Sigmoid colon (tissue), 7 donors: ENCODE results near the gene NCKAP5. TPM values are rescaled to one million over a fixed set of nuclear protein-coding genes. Genes with fewer than 3 reads are reported as not detected.

Experiments used
- DNase-seq: peaks from one replicate; pipeline ENCODE4 v3.0.0-alpha.2; 2019
- H3K27ac ChIP-seq, 4 donors: fragments of 200-600 bp; sonication (generic); one replicate each; pipeline ENCODE4 v1.5.1; 2016 to 2019; ENCODE audit warnings: mild to moderate bottlenecking in 1 of 4
- H3K27me3 ChIP-seq, 3 donors: fragments of 200-600 bp; sonication (generic); one replicate each; pipeline ENCODE4 v1.5.1; 2019; ENCODE audit warnings: mild to moderate bottlenecking in 1 of 3
- H3K36me3 ChIP-seq, 4 donors: fragments of 200-600 bp; sonication (generic); one replicate each; pipeline ENCODE4 v1.5.1; 2016 to 2019
- H3K4me1 ChIP-seq, 4 donors: fragments of 200-600 bp; sonication (generic); one replicate each; pipeline ENCODE4 v1.5.1; 2017 to 2019
- H3K4me3 ChIP-seq, 4 donors: fragments of 200-600 bp; sonication (generic); one replicate each; pipeline ENCODE4 v1.5.1; 2017 to 2019; ENCODE audit warnings: mild to moderate bottlenecking in 2 of 4, moderate library complexity in 1 of 4
- H3K9me3 ChIP-seq, 4 donors: fragments of 200-600 bp in 3 of 4; sonication (generic) in 3 of 4; one replicate each; pipeline versions ENCODE4 v1.5.1 to v1.6.1; 2013 to 2019
- EP300 ChIP-seq, 4 donors: sonication (generic); formaldehyde crosslinking; IDR thresholded peaks; one replicate each; pipeline ENCODE4 v1.6.1; 2017; ENCODE audit warnings: antibody characterized with exemption in 4 of 4
- POLR2A ChIP-seq, 2 donors: fragments of 450-650 bp; IDR thresholded peaks; one replicate each; pipeline ENCODE4 v1.6.1; 2016; ENCODE audit warnings: antibody characterized with exemption in 2 of 2, mild to moderate bottlenecking in 2 of 2, moderate library complexity in 2 of 2
- POLR2AphosphoS5 ChIP-seq, 4 donors: sonication (generic); formaldehyde crosslinking; IDR thresholded peaks; one replicate each; pipeline ENCODE4 v1.6.1; 2017; ENCODE audit warnings: antibody characterized with exemption in 4 of 4
- WGBS, 2 donors: extraction: QIAGEN DNeasy Blood & Tissue Kit; methylation state at CpG; one replicate each; pipeline ENCODE4 v1.1.7; 2013; 5-methylcytosine and 5-hydroxymethylcytosine counted together
- intact Hi-C: fragments of 100-400 bp; cut with DNase I; formaldehyde crosslinking; loops from one replicate; pipeline ENCODE4 v1.15.1; 2023
- polyA plus RNA-seq, 3 donors: library from polyadenylated mRNA; stranded (reverse); fragments of 200-250 nt; gene quantifications; one replicate each; pipeline ENCODE4 v1.2.3, GENCODE V29; 2013
- total RNA-seq, 4 donors: library from RNA; depleted of rRNA; stranded (reverse); fragments of >200 nt; gene quantifications; one replicate each; pipeline ENCODE4 v1.1.0, GENCODE V29; 2016
- TF ChIP-seq, protein P1 (sequence below), 4 experiments: fragments of 450-650 bp in 3 of 4; fragments of 200-600 bp in 1 of 4; IDR thresholded peaks; one replicate each; pipeline ENCODE4 v1.5.1; 2016 to 2019; ENCODE audit warnings: antibody characterized with exemption in 4 of 4, mild to moderate bottlenecking in 3 of 4, moderate library complexity in 2 of 4
- donor health status: healthy with polysubstance abuse.
- donor health status: Bipolar disorder and iron deficiency.
- donor health status: healthy.

NCKAP5 gene
- total and polyA plus RNA-seq, 7 donors, result under 0.01 to 3.7 (median 0.60) TPM

DNA sequence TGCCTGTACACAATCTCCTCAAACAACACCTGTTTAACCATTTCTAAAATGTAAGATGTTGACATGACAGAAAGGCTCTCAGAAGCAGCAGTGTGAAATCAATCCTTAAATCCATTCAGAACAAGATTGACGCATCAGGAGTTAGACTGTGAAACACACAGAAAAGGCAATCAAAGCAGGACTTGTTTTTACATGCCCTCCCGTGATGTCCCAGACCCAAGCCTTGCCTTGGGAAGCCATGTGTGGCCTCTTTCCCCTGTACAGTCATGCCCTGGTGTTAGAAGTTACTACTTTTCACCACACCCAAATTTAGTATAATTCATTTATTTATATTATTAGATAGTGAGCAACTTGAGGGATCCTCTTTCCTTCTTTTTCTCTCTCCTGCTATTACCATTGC lies 115.7 kb downstream of the NCKAP5 start:
- Histone ChIP-seq H3K27ac (no peak overlapping the region), H3K9me3 (no peaks in the 10 kb centered on the region), H3K36me3 (no peaks in the 10 kb centered on the region), H3K4me3 (no peak overlapping the region), H3K4me1 (no peaks in the 10 kb centered on the region), H3K27me3 (no peaks in the 10 kb centered on the region)
- 94 to 96% methylated on average over 2 of the region's 2 CpGs for WGBS, 2 donors
- DNase-seq, result no peak
- TF ChIP-seq, protein P1, sequence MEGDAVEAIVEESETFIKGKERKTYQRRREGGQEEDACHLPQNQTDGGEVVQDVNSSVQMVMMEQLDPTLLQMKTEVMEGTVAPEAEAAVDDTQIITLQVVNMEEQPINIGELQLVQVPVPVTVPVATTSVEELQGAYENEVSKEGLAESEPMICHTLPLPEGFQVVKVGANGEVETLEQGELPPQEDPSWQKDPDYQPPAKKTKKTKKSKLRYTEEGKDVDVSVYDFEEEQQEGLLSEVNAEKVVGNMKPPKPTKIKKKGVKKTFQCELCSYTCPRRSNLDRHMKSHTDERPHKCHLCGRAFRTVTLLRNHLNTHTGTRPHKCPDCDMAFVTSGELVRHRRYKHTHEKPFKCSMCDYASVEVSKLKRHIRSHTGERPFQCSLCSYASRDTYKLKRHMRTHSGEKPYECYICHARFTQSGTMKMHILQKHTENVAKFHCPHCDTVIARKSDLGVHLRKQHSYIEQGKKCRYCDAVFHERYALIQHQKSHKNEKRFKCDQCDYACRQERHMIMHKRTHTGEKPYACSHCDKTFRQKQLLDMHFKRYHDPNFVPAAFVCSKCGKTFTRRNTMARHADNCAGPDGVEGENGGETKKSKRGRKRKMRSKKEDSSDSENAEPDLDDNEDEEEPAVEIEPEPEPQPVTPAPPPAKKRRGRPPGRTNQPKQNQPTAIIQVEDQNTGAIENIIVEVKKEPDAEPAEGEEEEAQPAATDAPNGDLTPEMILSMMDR (IDR thresholded peaks at IDR 0.05), result no peak
- no peak for TF ChIP-seq EP300 (IDR thresholded peaks at IDR 0.05)
- no peak for TF ChIP-seq POLR2A (IDR thresholded peaks at IDR 0.05)
- TF ChIP-seq POLR2AphosphoS5 (IDR thresholded peaks at IDR 0.05), result no peak
- intact Hi-C loops, result no loop called here

DNA sequence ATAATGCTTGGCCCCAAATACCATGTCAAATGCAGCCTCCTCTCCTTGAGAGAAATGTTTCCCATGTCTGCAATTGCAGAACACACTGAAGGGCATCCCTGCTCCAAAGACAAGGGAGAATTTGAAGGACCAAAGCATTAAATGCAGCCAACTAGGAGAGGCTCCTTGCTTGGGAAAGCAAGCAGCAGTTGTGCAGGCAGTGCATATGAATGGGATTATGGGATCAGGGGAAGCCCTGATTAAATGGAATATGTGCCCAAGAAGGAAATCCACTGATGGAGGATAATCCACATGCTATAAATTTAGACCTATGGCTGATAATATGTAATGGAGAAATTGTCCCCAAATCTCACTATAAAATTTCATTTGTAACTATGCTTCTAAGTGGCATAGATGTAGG lies 116.1 kb downstream of the NCKAP5 start:
- Histone ChIP-seq H3K4me3 (no peak overlapping the region), H3K27me3 (no peaks in the 10 kb centered on the region), H3K36me3 (no peaks in the 10 kb centered on the region), H3K9me3 (no peaks in the 10 kb centered on the region), H3K4me1 (no peaks in the 10 kb centered on the region), H3K27ac (no peak overlapping the region)
- intact Hi-C loops, result no loop called here
- no peak for DNase-seq
- TF ChIP-seq POLR2AphosphoS5 (IDR thresholded peaks at IDR 0.05) (no peak), POLR2A (IDR thresholded peaks at IDR 0.05) (no peak), EP300 (IDR thresholded peaks at IDR 0.05) (no peak)
- TF ChIP-seq, protein P1 (IDR thresholded peaks at IDR 0.05), result no peak

DNA sequence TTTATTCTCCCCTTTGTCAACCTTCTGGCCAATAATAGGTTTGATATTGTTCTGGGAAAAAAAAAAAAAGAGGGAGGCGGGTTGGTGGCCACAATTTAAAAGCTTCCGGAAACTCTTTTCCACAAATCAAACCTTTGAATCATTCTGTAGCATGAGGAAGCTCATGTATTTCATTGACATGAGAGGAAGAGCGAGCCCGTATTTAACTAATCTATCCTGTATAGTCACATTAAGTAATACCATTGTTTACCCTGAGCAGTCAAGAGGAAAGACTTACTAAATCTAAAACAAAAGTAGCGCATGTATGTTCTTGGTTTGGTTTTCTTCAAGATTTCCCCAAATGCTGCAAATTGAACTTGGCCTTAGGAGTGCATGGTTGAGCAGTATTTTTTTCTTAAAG lies 120.1 kb downstream of the NCKAP5 start:
- Histone ChIP-seq H3K27ac (no peak overlapping the region), H3K36me3 (no peaks in the 10 kb centered on the region), H3K4me3 (no peak overlapping the region), H3K4me1 (no peaks in the 10 kb centered on the region), H3K9me3 (no peaks in the 10 kb centered on the region), H3K27me3 (no peaks in the 10 kb centered on the region)
- DNase-seq, result no peak
- 87 to 90% methylated on average over 5 of the region's 5 CpGs for WGBS, 2 donors
- TF ChIP-seq POLR2AphosphoS5 (IDR thresholded peaks at IDR 0.05) (no peak), POLR2A (IDR thresholded peaks at IDR 0.05) (no peak), EP300 (IDR thresholded peaks at IDR 0.05) (no peak)
- TF ChIP-seq, protein P1 (IDR thresholded peaks at IDR 0.05), result no peak
- intact Hi-C loops, result no loop called here

DNA sequence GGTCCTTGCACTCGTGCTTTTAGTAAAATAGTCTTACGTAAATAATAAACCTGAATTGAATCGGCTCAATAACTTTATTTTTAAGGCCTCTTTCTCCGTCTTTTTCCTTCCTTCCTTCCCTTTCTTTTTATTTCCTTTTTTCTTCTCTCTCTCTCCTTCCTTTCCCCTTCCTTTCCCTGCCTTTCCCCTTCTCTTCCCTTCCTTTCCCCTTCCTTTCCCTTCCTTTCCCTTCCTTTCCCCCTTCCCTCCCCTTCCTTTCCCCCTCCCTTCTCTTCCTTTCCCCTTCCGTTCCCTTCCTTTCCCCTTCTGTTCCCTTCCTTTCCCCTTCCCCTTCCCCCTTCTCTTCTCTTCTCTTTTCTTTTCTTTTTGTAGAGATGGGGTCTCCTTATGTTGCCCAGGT lies 121.0 kb downstream of the NCKAP5 start:
- TF ChIP-seq, protein P1 (IDR thresholded peaks at IDR 0.05), result no peak
- TF ChIP-seq EP300 (IDR thresholded peaks at IDR 0.05) (no peak), POLR2A (IDR thresholded peaks at IDR 0.05) (no peak), POLR2AphosphoS5 (IDR thresholded peaks at IDR 0.05) (no peak)
- Histone ChIP-seq H3K27me3 (no peaks in the 10 kb centered on the region), H3K27ac (no peak overlapping the region), H3K36me3 (no peaks in the 10 kb centered on the region), H3K4me1 (no peaks in the 10 kb centered on the region), H3K4me3 (no peak overlapping the region), H3K9me3 (no peaks in the 10 kb centered on the region)
- WGBS, 2 donors, result 89 to 93% methylated on average over 5 of the region's 5 CpGs
- intact Hi-C loops, result no loop called here
- no peak for DNase-seq

DNA sequence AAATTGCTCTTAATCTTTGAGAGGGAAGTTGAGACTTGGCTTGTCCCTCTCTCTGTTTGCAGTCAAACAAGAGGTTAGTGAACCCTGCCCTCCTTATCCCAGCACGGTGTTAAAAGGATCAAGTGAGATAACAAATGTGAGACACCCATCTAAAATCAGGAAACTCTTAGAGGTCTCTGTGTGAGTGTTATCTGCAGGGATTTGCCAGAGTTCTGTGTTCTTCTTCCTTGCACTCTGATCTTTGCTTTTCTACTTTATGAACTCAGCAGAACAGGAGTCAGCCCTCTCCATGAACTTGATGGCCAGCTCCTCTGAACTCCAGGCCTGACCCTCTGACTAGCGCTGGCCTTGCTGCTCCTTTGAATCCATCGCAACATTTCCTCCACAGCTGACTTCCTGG lies 123.8 kb downstream of the NCKAP5 start:
- H3K27me3 ChIP-seq, result no peaks in the 10 kb centered on the region
- WGBS, 2 donors, result 38 to 51% methylated on average over 3 of the region's 3 CpGs
- H3K4me3 ChIP-seq, result no peak overlapping the region
- intact Hi-C loops, result no loop called here
- no peaks in the 10 kb centered on the region for H3K36me3 ChIP-seq
- H3K9me3 ChIP-seq, result no peaks in the 10 kb centered on the region
- no peak for DNase-seq
- H3K4me1 ChIP-seq, result no peaks in the 10 kb centered on the region
- no peak for TF ChIP-seq POLR2A (IDR thresholded peaks at IDR 0.05)
- TF ChIP-seq, protein P1 (IDR thresholded peaks at IDR 0.05), result no peak
- no peak for TF ChIP-seq EP300 (IDR thresholded peaks at IDR 0.05)
- no peak for TF ChIP-seq POLR2AphosphoS5 (IDR thresholded peaks at IDR 0.05)
- H3K27ac ChIP-seq, result no peak overlapping the region
